Activated CD4-positive, alpha-beta T cell treated with anti-CD3 and anti-CD28 coated beads, Interleukin-2, Interleukin-6, amounts not matched to agents 100 ng/mL and 50 ng/mL, durations not matched to agents 16 hours and 8 hours (primary cell): ENCODE data around the gene NFIA.
A peak's percentile ranks its signal among the peaks of the same experiment; 100 is the strongest.

Experiments used
- DNase-seq: peaks from one replicate; pipeline ENCODE4 v3.0.0-alpha.2; 2020

NFIA gene

DNA sequence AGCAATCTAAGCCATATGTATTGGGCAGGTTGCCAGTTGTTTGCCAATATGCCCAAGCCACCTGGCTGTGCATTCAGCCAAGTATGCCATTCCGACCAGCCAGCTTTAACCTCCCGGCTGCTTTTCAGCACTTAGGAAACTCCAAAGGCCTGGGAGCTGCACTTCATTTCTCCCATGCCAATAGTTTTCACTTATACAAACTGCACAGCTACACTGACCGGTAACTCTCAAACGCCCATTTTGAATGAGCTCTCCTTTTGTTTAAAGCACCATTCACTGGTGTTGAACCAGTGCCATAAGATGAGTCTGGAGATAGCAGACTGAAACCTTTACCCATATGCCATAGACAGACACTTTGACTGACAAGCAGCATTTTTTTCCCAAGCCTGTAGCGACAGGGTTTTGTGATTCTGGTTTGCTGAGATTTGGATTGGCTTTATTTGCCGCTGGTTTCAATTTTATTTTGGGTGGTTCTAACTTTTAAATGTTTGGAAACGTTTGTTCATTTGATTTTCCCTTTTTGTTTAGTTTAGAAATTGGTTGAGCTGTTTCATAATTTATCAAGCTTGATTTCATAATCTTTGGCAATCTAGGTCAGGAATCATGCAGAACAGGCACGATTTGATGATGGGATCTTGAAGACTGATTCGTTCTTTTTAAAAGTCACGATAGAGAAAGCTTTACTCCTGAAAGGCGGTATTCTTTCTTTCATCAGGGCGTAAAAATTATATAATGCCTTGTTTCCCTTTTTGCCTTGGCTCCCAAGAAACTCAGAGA, 144.6 kb downstream of the NFIA start:
- DNase-seq, result no peak

DNA sequence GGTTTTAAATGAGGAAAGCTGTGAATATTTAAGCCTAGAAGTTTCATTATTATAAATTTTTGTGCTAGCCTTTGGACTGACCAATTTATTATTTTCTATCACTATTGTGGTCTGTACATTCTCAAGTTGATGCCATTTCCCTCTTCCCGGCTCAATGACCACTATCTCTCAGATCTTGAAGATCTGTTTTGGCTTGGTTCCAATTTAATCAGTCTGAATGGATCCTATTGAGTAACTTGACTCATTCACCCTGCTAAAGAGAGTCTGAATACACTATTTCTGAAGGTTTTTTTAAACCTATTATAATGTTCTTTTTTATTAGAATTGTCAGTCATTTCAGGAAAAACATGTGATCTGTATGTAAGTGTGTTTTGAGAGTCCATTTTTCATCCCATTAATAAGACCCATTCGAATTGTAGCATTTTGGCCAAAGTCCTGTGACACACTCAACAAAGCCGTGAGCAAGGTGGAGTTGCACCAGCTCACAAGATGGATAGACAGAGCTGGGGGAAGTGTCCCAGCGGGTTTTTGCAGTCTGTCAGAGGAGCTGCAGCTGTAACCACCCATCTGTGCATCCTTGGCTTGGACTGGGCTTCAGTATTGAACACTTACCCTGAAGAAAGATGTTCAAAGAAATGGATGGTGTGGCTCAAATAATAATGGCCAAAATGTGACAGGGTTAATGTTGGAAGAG, 145.6 kb downstream of the NFIA start:
- DNase-seq, result no peak

DNA sequence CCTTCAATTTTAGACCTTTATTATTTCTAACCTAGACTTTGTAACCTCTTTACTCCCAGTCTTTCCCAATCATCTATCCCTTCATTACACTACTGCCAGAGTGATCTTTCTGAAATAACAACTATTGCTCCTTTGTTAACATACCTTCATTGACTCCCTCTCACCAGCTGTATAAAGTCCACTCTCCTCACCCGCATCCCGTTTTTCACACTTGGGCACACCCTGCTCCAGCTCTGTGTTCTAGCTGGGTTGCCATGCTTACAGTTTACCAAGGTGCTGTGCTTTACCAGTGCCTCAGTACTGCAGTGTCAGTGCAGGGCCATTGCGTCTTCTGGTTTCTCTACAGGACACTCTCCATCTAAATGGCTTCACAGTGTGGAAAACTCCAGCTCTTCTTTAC, 148.2 kb downstream of the NFIA start:
- DNase-seq, result no peak

DNA sequence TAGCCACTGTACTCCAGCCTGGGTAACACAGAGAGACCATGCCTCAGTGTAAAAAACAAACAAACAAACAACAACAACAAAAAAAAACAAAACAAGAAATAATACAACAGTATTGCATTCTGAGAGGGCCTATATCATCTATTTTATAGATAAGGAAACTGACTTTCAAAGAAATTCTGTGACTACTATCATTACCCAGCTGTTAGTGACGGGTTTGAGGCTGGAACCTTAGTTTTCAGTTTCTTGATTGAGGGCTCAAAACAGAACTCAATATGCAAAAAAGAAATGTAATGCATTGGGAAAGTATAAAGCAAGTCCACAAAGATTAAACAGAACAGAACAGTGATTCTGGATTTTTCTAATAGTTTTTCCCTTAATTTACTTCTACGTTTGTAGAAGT, 149.4 kb downstream of the NFIA start:
- DNase-seq, result no peak

DNA sequence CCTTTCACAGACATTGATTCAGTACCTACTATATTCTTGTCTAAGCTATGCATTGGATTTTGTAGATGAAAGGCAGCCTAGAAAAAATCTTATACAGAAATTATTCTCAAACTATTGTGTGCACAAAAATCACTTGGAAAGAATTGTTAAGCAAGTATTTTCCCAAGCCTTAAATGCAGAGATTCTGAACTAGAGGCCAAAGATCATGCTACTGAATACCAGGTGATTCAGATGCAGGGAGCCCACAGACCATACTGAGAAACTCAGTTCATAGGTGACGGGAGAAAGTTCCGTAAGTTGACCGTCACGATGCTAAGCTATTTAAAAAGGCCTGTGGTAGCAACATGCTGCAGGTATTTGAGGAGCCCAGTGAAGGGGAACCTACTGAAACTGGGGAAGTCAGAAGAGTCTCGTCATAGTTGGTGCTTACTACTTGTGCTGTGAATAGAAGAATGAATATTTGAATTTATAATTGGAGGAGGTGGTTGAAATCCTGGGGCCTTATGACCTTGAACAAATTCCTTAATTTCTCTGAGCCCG, 150.8 kb downstream of the NFIA start:
- no peak for DNase-seq

DNA sequence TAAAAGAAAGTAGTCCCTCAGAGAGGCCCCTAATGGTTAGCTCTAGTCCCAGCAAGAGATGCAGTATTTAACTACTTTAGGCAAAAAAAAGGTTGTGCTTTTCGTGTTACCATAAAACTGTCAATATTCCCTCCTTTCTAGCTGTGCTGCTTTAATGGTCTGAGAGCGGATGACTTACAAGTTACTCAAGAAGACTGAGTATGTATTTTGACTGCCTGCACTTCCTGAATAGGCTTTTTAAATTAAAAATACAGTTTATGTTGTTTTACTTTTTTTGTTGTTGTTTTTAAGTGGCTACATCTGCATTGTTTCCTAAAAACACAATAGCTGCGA, 152.2 kb downstream of the NFIA start:
- no peak for DNase-seq

DNA sequence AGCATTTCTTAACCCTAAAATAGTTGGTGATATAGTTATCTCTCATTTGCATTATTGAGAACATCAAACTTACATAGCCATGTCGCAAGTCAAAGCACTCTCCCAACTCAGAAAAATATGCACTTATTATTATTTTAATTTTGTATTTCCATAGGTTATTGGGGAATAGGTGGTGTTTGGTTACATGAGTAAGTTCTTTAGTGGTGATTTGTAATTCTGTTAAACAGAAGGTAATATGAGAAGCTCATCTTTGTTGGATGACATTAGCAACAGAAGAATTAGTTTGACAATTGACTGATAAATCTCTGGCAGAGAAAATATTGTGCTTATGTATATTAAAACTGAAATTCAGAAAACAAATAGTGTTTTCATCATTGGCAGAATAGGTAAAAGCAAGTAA, 154.8 kb downstream of the NFIA start:
- DNase-seq, result no peak

DNA sequence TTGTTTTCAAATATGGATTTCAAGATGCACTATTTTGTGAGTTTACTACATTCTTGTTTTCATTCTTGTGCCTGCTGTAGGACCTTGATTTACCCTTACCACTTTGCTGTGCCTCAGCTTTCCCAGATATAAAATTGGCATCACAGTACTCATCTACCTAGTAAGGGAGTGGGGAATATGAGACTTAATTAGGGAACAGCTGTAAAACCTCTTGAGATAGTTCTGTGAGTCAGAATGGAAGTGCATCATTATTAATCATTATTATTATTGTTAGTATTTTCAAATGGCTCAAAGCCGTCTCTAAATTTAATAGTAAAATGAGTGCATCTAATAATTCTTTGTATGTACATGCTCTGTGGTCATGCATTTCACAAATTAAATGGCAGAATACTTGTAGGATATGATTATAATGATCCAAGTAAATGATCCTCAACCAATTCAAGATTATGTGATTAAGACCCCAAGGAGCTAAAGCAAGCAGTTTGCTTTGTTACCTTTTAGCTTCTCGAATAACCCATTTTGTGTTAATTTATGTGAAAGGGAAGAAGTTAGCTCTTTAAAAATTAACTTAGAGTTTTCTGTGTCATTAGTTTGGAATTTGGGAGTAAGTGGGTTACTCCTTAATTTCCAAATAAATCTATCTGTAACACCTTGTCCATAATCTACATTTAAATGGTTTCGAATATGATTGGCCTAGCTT, 155.4 kb downstream of the NFIA start:
- DNase-seq, result no peak

DNA sequence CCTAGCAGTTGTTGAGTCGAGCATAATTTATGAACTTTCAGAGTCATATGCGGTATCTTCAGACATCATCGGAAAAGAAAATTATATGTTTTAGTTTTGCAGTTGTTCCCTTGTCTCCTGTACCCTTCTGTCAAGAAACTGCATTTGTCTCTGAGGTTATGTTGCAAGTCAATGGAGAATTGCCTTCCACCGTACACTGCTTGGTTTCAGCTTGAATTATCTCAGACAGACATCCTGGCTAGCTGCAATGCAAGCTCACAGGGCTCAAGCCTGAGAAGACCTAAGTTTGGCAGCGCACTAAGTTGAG, 156.0 kb downstream of the NFIA start:
- no peak for DNase-seq

DNA sequence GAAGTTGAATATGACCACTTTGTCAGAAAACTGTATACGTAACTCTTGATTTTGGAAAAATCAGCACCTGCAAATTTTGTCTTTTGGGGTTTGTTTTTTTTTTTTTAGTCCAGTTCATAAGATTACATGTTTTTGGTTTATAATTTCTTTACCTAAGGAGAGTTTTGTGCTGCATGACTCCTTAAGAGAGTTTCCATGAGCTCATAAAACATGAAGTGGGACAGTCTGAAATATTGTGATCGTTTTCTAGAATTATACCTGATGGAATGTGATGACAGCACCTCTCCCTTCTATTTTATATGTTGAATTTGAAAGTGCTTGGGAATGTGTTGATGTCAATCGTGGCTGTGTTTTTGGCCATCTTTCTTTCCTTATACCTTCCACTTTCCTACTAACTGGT, 158.5 kb downstream of the NFIA start:
- no peak for DNase-seq

DNA sequence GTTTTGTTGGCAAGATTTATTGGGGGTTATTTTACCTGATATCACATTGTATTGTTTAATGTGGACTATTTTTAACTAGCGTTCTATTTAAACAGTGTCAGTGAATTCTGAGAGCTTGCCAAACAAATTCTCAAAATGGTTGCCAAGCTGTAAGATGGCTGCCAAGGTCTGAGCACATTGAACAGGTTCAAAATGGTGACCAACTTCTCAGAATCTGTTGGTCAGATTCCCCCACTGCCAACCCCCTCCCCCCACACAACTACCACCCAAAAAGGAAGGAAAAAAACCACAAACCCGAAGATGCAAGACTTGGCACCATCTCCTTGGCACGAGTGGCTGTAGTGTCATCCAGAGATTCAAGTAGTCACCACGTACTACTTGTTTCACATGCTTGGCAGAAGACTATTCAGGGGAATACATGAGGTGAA, 159.1 kb downstream of the NFIA start:
- DNase-seq, result no peak

DNA sequence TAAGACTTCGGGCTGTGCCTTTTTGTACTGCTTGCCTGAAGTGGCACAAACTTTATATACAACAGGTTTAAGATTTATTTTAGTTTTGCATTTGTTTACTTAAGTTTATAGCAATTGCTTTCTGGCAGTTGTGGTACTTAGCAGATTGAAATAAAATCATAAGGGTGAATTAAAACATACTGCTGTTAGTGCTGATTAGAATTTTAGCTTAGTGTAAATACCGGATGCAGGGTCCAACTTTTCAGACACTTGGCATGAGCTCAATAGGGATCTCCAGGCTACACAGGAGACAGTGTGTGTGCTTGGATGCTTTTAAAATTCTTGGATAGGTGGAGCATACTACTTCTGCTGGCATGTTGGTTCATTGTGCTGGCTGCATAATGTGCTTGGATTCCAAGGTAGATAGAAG, 159.6 kb downstream of the NFIA start:
- no peak for DNase-seq

DNA sequence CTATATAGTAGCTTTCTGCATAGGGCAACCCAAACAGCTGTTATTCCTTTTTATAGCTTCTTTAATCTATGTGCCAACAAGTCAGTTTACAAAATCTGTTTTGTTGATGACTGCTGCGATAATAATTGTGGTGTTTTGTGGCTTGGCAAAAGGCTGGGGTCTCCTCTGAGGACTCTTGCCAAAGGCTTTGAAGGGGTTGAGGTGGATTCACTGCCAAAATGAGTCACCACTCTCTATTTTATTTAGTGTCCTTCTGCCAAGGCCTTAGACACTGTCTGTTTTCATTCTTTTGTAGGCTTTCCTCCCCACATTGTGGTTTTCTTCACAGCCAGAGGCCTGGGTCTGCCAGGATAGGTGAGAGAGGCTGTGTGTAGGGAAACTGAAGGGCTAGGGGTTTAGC, 161.8 kb downstream of the NFIA start:
- DNase-seq, result peak; percentile 6

DNA sequence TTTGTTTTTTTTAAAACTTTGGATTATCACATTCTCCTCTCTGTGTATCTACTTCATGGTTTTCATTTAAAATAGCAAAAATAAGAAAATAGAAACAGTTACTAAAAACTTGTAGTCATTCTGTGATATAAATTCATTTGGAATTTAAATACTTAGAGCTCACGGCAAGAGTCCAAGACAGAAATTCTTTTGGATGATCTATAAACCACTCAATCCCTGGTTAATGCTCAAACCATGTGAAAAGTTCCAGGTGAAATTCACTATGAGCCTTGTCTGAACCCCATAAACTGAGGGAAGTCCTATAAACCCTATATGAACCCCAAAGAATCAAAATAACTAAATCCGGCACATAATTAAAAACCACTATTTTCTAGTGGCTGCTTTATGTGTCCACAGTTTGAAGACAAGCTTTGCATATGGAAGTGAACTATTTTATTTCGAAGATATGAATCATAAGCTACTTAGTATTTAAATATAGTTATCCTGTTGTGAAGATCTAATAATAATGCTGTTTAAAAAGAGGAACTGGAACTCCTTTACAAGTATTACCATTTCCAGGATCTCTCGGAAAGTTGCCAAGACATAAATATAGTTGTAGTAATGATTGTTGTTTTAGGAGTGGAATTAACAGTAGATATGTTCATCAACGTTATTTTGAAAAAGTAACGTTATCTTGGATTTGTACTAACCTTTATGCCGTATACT, 163.5 kb downstream of the NFIA start:
- no peak for DNase-seq

DNA sequence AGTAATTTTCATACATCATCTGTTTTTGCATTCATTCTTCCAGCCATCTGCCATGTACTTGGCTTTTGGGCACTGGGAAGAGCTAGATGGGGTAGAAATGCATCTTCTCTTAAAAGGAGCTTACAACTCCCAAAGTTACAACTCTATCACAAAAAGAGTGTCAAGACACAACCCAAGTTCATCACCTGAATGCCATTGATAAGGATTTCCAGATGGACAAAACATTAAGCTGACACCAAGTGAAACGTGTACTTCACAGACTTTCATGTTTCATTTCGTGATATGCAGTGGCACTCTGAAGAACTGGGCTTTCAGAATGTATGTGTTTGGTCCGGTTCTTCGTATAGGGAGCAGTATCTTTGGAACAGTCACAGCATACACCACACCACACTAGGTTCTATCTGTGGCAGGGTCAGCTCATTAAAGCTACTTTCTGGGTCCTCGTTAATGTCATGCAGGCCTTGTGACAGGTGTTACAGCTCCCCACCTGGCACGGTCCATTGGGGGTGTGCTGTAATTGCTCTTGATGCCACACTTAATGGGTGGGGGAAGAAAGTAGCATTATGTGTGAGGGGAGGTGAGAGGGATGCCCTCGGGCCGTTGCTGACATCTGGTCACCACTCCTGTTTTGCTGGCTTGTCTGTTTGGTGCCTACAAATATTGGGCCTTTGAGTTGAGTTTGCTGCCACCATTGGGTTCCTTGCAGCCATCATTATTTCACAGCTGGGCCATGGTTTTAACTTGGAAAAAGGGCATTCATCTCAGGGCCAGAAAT, 164.9 kb downstream of the NFIA start:
- DNase-seq, result peak; percentile 12

DNA sequence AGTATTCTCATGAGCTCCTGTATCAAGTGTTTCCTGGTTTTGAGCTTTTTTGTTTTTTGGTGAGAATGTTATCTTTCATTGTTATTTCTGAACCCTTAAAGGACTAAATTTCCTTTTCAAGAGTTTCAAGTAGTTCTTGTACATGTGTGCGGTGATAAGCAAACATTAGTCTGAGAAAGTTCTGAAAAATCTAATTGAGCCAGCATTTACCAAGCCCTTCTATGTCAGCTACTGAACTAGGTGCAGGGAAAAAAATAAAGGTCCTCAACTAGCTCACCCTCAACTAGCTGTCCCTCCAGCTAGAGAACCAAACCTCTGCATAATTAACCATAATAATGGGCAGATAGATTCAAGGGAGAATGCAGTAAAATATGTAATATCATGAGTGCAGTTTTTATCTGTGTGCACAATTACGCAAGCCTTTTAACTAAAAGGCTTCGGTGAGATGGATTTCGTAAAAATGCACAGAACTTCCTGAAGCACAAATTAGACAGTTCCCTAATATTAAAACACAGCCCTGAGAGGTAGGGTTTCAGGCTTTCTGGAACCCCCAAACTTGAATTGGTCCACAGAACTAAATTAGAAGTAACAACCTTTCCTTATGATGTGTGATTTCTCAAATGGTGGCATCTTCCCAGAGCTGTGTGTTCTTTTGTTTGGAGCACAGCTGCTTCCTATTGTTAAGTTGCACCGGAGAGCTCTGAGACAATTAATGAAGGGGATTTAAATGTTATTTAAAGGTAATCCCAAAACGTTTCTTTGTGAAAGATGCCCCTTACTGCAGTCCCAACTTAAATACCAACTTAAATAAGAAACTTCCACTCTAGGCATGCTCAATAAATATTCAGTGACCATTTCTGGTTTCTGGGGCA, 165.8 kb downstream of the NFIA start:
- DNase-seq, result no peak

DNA sequence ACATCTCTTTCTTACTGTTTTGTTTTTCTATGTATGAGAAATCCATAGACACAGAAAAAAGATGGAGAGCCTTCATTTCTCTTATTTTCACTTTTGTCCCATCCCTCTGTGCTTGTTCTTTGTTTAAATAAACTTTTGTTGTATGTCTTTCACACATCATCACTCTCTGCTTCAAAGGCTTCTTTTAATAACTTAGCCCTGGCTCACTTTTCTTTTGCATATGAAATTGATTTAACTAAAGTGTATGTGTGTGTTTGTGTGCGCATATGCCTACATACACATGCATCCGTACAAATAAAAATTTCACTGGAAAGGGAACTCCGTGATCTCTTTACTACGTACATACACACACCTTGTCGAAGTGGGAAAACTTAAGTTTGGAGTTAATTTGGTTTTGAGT, 168.6 kb downstream of the NFIA start:
- DNase-seq, result no peak

DNA sequence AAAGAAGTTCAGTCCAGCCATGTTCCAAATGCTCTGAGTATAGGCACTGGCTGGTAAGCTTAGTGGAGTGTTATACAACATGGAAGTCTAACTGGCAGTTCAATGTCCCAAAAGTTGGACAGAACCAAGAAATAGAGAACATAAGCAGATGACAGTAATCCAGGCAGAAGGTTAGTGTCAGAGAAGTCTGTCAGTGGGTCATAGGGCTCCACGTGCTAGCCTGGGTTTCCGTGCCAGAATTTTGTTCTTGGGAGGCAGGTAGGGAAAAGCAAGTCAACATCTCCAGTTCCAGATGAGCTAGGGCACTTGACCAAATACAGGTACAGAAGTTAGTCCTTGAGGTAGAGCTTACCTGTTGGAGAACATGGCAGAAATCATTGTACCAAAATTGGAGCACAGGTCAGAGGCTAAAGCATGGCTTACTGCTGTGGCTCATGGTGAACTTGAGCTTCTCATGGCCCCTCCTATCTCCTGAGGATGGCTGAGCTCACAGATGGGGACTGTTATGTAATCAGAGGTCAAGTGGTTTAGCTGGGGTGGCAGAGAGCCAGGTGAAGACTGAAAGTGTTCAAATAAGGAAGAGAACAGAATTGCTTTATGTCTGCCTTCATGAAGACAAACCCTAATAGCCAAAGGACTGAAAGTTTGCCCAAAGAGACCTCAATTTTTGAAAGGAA, 170.8 kb downstream of the NFIA start:
- no peak for DNase-seq

DNA sequence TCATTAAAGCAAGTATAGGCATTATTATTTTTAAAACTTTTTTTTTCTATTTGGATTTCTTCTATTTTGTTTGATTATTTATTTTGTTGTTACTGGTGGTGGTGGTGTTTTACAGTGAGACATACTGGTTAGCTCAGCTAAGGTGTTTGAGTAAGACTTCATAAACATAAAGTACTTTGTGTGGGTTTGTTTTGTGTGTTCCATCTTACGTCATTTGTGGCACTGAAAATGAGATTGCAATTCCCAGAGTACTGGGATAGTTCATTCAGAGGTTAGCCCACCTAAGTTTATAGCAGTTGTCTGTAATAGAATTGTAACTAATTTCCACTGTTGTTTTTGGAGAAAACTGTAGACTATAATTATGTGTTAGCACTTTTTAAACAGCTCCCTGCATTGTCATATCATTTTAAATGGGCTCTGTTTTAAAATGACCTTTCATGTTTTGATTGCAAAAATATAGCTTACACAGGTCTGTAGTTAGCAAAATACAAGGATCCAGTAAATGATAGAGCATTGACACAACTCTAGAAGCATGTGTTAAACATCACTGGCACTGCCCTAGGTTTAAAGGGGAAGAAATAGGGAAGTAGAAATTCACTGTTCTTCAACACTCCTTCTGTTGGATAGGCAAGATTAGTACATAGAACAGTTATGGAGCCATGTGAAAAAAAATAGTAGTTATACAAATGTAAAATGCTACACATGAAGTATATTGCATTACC, 171.7 kb downstream of the NFIA start:
- DNase-seq, result no peak

DNA sequence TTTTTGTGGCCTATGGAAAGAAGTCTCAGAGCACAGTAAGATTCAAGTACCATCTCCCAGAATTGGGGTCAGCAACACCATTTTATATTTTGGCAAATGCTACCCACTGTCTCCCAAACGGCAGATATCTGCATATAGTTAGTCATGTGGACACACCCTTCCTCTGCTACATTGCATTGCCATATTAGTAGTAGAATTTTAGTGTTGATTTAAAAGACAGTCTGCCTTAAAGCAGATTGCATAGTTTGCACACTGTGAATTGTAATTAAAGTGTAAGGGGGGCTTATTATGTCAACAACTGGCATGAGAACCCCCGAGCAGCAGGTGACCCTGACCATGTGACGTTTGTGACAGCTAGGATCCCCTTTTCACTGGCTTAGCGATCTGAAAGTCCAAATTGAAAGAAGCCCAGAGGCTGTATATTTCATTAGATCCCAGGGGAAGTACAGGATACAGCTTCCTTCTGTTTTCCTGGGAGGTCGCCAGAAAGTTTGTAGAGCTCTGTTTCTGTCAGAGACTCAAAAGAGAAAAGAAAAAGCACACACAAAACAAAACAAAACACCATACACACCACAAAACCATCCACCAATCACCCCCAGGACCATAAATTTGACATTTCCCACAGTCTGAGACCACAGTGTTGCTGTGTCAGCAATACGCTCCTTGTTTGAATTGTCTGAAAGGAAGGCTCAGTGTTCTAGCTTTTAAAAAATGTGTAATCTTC, 172.4 kb downstream of the NFIA start:
- DNase-seq, result no peak
